Kidney epithelial cell (primary cell): ENCODE data around the gene GNAO1. TPM values are rescaled to one million over a fixed set of nuclear protein-coding genes. Genes with fewer than 3 reads are reported as not detected.

Source experiments
- DNase-seq: peaks from one replicate; pipeline ENCODE4 v3.0.0-alpha.2; 2010; ENCODE audit warnings: low read depth
- H3K27me3 ChIP-seq: 2 replicates; pipeline ENCODE4 v1.6.0; 2011; ENCODE audit warnings: low read length; ENCODE audit not compliant: control insufficient read depth, insufficient read depth
- H3K36me3 ChIP-seq: 2 replicates; pipeline ENCODE4 v1.5.1; 2011; ENCODE audit warnings: low read length; ENCODE audit not compliant: control insufficient read depth, insufficient read depth
- H3K4me3 ChIP-seq: 2 replicates; pipeline ENCODE4 v1.5.1; 2011; ENCODE audit warnings: low read depth, mild to moderate bottlenecking, control low read depth, low read length
- CTCF ChIP-seq: IDR thresholded peaks from 2 replicates; pipeline ENCODE4 v1.5.1; 2011; ENCODE audit warnings: mild to moderate bottlenecking, moderate library complexity, low read length, control low read depth, inconsistent platforms; ENCODE audit not compliant: insufficient read depth, poor library complexity, severe bottlenecking
- total RNA-seq: library from RNA; depleted of rRNA; stranded (reverse); fragments of >200 nt; gene quantifications from 2 replicates; pipeline ENCODE4 v1.2.3, GENCODE V29; 2015

Gene GNAO1
- total RNA-seq, 1 donor from 2014 or later: 5.7 TPM

GRCh38 chr16:56233795-56234566 lies 42.7 kb downstream of the GNAO1 start:
- TF ChIP-seq CTCF: no peak
- Histone ChIP-seq H3K4me3 (no peak overlapping the region), H3K27me3 (no peaks in the 10 kb centered on the region), H3K36me3 (no peaks in the 10 kb centered on the region)
- no peak for DNase-seq

- TF ChIP-seq CTCF: no peak
- Histone ChIP-seq H3K27me3 (no peaks in the 10 kb centered on the region), H3K36me3 (no peaks in the 10 kb centered on the region), H3K4me3 (no peak overlapping the region)
- DNase-seq: no peak
Observed at GRCh38 chr16:56234737-56235136, 43.4 kb downstream of the GNAO1 start.

GRCh38 chr16:56237451-56237930 lies 46.2 kb downstream of the GNAO1 start:
- DNase-seq: no peak
- TF ChIP-seq CTCF: no peak
- Histone ChIP-seq H3K36me3 (no peaks in the 10 kb centered on the region), H3K4me3 (no peak overlapping the region), H3K27me3 (no peaks in the 10 kb centered on the region)

- H3K27me3 ChIP-seq: no peaks in the 10 kb centered on the region
- no peak overlapping the region for H3K4me3 ChIP-seq
- DNase-seq: no peak
- no peak for TF ChIP-seq CTCF
- no peaks in the 10 kb centered on the region for H3K36me3 ChIP-seq
Observed at GRCh38 chr16:56238188-56238587, 46.9 kb downstream of the GNAO1 start.

GRCh38 chr16:56241596-56241995 lies 50.3 kb downstream of the GNAO1 start:
- no peak for TF ChIP-seq CTCF
- Histone ChIP-seq H3K4me3 (no peak overlapping the region), H3K36me3 (no peaks in the 10 kb centered on the region), H3K27me3 (no peaks in the 10 kb centered on the region)
- no peak for DNase-seq

- Histone ChIP-seq H3K36me3 (no peaks in the 10 kb centered on the region), H3K27me3 (no peaks in the 10 kb centered on the region), H3K4me3 (no peak overlapping the region)
- no peak for DNase-seq
- TF ChIP-seq CTCF: no peak
Observed at GRCh38 chr16:56242740-56243139, 51.5 kb downstream of the GNAO1 start.
